ENCODE measurements around the gene DPYD. TPM values are rescaled to one million over a fixed set of nuclear protein-coding genes. Genes with fewer than 3 reads are reported as not detected.

The DPYD gene
- total RNA-seq, 1 experiment from 2014 or later: 0.46 TPM

DNA sequence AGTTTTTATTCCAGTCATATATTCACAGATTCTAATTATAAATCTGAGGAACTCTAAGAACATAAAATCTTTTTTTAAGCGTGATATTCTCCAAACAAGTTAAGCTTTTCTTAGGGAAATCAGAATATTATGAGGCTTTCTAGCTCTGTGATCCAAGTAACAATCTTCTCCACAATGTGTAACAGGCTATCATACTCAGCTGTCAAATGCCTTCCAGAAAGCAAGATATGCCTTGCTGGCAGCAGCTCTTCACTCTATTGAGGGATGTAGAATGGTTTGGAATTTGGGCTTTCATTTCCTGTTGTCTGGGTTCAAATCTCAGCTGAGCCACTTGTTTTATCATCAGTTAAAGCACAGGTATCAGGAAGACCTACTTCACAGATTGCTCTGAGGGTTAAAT is 752.8 kb downstream of the DPYD start:
- ChIA-PET POLR2A (no interaction called here), CTCF (interaction anchor here (1.1 kb wide), 1 partner anchor 30 kb away, joined by 3 read pairs; no protein-coding TSS in a partner anchor)
- DNase-seq (ENCODE audit: low spot score) (no peak), ATAC-seq (no peak)
- Mint-ChIP-seq H3K27ac (no peak overlapping the region), H3K4me1 (peaks cover 9% of the 10 kb centered on the region), H3K4me3 (no peak overlapping the region), H3K36me3 (no peaks in the 10 kb centered on the region), H3K27me3 (ENCODE audit: low read depth) (no peaks in the 10 kb centered on the region), H3K9me3 (peaks cover 15% of the 10 kb centered on the region)
- TF ChIP-seq MAX (CRISPR knock-in tag; IDR thresholded peaks at IDR 0.05): no peak
- no peak for TF ChIP-seq EMX1 (CRISPR knock-in tag; IDR thresholded peaks at IDR 0.05)
- no peak for TF ChIP-seq NR2C2 (CRISPR knock-in tag; IDR thresholded peaks at IDR 0.05)
- no peak for TF ChIP-seq SP1 (CRISPR knock-in tag; conservative IDR thresholded peaks at IDR 0.05)
- TF ChIP-seq ZNF219 (CRISPR knock-in tag; IDR thresholded peaks at IDR 0.05; ENCODE audit: borderline replicate concordance): no peak
- no peak for TF ChIP-seq USF2 (CRISPR knock-in tag; IDR thresholded peaks at IDR 0.05)
- no peak for TF ChIP-seq ESRRA (CRISPR knock-in tag; IDR thresholded peaks at IDR 0.05; ENCODE audit: borderline replicate concordance)
- TF ChIP-seq SMAD3 (CRISPR knock-in tag; IDR thresholded peaks at IDR 0.05; ENCODE audit: borderline replicate concordance): no peak
- no peak for TF ChIP-seq ZNF281 (CRISPR knock-in tag; IDR thresholded peaks at IDR 0.05)
- TF ChIP-seq TEAD4 (CRISPR knock-in tag; IDR thresholded peaks at IDR 0.05): no peak
- no peak for TF ChIP-seq GRHL2 (CRISPR knock-in tag; IDR thresholded peaks at IDR 0.05; ENCODE audit: insufficient replicate concordance, severe bottlenecking)
- TF ChIP-seq, protein P1, sequence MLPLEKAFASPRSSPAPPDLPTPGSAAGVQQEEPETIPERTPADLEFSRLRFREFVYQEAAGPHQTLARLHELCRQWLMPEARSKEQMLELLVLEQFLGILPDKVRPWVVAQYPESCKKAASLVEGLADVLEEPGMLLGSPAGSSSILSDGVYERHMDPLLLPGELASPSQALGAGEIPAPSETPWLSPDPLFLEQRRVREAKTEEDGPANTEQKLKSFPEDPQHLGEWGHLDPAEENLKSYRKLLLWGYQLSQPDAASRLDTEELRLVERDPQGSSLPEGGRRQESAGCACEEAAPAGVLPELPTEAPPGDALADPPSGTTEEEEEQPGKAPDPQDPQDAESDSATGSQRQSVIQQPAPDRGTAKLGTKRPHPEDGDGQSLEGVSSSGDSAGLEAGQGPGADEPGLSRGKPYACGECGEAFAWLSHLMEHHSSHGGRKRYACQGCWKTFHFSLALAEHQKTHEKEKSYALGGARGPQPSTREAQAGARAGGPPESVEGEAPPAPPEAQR (CRISPR knock-in tag; IDR thresholded peaks at IDR 0.05): no peak
- no peak for TF ChIP-seq SOX15 (CRISPR knock-in tag; IDR thresholded peaks at IDR 0.05)
- no peak for TF ChIP-seq ZBTB21 (CRISPR knock-in tag; IDR thresholded peaks at IDR 0.05; ENCODE audit: borderline replicate concordance)
- TF ChIP-seq, protein P2, sequence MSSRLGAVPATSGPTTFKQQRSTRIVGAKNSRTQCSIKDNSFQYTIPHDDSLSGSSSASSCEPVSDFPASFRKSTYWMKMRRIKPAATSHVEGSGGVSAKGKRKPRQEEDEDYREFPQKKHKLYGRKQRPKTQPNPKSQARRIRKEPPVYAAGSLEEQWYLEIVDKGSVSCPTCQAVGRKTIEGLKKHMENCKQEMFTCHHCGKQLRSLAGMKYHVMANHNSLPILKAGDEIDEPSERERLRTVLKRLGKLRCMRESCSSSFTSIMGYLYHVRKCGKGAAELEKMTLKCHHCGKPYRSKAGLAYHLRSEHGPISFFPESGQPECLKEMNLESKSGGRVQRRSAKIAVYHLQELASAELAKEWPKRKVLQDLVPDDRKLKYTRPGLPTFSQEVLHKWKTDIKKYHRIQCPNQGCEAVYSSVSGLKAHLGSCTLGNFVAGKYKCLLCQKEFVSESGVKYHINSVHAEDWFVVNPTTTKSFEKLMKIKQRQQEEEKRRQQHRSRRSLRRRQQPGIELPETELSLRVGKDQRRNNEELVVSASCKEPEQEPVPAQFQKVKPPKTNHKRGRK (CRISPR knock-in tag; IDR thresholded peaks at IDR 0.05; ENCODE audit: borderline replicate concordance): no peak
- no peak for TF ChIP-seq ZNF425 (CRISPR knock-in tag; conservative IDR thresholded peaks at IDR 0.05)
- TF ChIP-seq ELF4 (CRISPR knock-in tag; IDR thresholded peaks at IDR 0.05; ENCODE audit: low read depth): no peak
- TF ChIP-seq NFE2L1 (CRISPR knock-in tag; IDR thresholded peaks at IDR 0.05): no peak
- no peak for TF ChIP-seq CREM (CRISPR knock-in tag; IDR thresholded peaks at IDR 0.05)
- no peak for TF ChIP-seq E2F1 (CRISPR knock-in tag; IDR thresholded peaks at IDR 0.05)

Data from WTC11 (cell line).